GM21447 (cell line): Measurements from ENCODE around the gene OGDHL.
"Not testable (repeated sequence)": the region's sequence is repeated elsewhere in the genome, so short reads cannot be mapped to it uniquely, and the experiment has no call there.

ENCODE experiments used
- ATAC-seq: cut with Tn5 transposase; IDR thresholded peaks from one replicate; pipeline ENCODE4 v1.9.1; 2021; ENCODE audit not compliant: unreplicated experiment

OGDHL gene

DNA sequence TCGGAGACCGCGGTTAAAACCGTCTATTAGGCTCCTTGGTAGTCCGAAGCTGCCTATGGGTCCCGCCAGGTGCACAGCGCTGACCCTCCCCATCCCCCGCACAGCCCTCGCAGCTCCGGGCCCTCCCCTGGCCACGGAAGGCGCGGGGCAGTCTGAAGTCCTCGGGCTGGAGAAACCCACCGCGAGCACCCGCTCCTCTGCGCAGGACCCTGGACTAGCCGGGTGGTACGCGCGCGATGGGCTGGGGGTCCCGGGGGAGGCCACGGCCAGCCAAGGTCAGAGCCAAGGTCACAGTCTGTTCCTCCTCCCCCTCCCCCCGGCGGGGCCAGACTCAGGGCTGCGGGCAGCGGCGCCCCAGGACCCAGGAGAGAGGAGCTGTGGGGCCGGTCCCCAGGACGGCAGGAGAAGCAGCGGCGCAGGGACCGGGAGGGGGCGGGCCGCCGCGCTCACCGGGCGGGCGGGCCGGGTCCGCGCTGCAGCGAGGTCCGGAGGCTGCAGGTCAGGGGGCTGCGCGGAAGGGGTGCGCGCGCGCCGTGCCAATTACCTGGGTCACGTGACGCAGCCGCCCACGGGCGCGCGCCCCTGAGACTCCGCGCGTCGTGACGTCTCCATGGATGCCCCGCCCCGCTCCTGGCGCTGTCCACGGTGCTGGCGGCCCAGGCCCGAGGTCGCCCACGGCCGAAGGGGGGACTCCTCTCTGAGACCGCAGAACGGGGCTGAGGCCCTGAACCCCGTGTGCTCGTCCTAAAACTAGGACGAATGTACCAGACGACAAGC is at the start of gene OGDHL:
Gene OGDHL, minus strand, starts transcription at position 535 of the 777 bp plus-strand sequence. CDS start 3,731 bp downstream, outside the sequence.
- no peak for ATAC-seq

DNA sequence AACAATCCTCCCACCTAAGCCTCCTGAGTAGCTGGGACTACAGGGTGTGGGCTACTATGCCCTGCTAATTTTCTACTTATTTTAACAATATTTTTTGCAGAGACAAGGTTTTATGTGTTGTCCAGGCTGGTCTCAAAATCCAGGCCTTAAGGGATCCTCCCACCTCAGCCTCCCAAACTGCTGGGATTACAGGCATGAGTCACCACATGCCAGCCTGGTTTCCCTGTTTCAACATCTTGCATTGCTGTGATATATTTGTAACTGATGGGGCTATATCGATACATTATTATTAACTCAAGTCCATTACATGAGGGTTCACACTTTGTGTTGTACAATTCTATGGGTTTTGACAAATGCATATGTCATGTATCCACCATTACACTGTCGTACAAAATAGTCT is 41.9 kb upstream of the OGDHL start:
- no peak for ATAC-seq

DNA sequence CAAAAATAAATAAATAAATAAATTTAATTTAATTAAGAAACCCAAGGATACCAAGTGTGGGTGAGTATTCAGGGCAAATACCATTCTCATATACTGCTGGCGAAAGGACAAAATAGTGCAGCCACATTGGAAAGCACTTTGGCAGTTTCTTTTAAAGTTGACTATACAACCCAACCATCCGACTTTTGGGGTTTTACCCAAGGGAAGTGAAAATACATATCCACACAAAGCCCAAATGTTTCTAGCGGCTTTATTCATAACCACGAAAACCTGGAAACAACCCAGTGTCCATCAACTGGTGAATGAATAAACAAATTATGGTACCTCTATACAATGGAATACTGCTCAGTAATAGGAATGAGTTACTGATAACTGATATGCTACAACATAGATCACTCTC is 36.2 kb upstream of the OGDHL start:
- no peak for ATAC-seq

GRCh38 chr10:49791100-49791499 is 29.0 kb upstream of the OGDHL start:
- no peak for ATAC-seq

DNA sequence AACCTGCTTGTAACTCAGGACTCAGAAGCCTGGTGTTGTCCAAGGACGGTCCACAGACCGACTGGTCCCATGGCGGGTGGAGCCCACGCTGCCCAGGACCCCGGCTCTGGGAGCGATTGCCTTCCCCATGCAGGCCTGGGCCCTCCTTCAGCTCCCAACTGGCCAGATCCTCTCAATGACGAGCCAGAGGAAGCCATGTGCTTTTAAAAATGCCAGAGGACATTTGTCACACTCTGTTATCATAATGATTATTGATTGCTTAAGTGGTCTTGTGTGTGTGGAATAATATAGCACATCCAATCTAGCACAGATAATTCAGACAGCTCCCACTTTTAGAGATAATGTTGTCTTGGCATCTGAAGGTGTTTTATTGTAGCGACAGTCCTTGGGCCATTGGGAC is 22.6 kb upstream of the OGDHL start:
- no peak for ATAC-seq

- ATAC-seq: no peak
Measured at GRCh38 chr10:49783645-49784044, 21.5 kb upstream of the OGDHL start.

- no peak for ATAC-seq
Measured at GRCh38 chr10:49781247-49781646, 19.1 kb upstream of the OGDHL start.

DNA sequence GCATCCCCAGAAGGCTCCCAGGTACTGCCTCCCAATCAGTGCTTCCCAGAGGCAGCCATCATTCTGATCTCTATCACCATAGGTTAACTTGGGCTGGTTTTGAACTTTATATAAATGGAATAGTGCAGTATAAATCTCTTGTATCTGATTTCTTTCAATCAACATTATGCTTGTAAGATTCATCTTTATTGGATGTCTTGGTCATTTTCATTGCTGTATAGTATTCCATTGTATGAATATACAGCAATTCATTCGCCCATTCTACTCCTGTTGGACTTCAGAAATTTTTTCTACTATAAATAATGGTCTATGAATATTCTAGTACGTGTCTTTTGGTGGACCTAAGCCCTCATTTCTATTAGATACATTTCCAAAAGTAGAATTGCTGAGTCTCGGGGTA is 16.1 kb upstream of the OGDHL start:
- no peak for ATAC-seq

- ATAC-seq: no peak
Measured at GRCh38 chr10:49776851-49777250, 14.7 kb upstream of the OGDHL start.

GRCh38 chr10:49775014-49775413 is 12.9 kb upstream of the OGDHL start:
- ATAC-seq: no peak

DNA sequence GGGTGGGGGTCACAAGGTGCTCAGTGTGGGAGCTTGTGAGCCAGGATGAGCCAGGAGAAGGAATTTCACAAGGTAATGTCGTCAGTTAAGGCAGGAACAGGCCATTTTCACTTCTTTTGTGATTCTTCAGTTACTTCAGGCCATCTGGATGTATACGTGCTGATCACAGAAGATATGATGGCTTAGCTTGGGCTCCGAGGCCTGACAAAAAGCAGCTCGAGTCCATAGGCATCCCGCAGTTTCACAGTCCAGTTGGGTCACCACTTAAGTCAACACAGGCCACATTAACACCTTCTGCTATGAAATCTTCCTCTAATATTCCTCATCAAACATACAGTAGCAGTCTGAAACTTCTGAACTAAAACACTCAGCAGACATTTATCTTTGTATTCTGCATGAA is 10.8 kb upstream of the OGDHL start:
- not testable (repeated sequence) for ATAC-seq

DNA sequence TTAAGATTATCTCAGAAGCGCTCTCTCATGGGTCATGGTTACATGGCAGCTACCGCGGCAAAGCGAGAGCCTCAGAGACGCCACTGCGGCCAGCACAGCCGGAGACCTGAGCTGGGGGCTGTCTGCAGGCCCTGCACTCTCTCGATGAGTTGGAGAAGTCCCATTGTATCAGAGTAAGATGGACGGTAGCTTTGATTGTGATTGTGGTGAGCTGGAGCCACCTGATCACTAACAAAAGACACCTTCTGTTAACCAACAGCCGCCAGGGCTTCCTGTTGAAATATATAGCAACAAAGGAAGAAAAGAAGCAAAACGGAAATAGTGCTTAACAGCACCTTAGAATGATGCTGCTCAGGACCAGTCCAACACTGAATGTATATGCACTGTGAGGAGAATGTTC is 8.9 kb upstream of the OGDHL start:
- ATAC-seq: not testable (repeated sequence)

- no peak for ATAC-seq
Measured at GRCh38 chr10:49769692-49770091, 7.6 kb upstream of the OGDHL start.

DNA sequence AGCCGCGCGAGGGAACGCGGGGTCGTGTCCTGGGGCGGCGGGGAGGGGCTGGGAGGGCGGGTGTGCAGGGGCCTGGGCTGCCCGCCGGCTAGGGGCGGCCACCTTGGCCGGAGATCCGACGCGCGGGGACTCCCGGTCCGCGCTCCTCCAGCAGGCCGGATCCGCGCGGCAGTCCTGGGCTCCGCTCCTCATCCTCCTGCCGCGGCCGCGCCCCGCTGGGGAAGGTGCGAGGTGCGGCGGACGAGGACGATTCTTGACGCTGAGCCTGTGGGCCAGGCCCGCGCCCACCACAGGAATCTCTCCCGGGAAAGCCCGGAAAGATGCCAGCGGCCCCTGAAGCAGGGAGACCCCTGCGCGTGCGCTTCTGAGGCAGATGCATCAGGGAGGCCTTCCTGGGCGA is 6.6 kb upstream of the OGDHL start:
- ATAC-seq: no peak

- ATAC-seq: no peak
Measured at GRCh38 chr10:49768329-49768728, 6.2 kb upstream of the OGDHL start.

- no peak for ATAC-seq
Measured at GRCh38 chr10:49767752-49768151, 5.6 kb upstream of the OGDHL start.

DNA sequence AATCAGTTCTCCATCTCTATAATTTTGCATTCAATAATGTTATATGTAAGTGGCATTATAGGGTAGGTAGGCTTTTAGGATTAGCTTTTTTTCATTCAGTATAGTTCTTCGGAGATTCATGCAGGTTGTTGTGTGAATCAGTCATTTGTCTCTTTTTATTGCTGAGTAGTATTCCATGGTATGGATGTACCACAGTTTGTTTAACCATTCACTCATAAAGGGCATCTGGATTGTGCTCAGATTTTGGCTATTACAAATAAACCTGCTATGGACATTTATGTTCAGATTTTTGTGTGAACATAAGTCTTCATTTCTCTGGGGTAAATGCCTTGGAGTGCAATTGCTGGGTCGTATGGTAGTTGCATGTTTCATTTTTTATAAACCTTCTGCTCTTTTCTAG is 4.4 kb upstream of the OGDHL start:
- no peak for ATAC-seq

GRCh38 chr10:49762566-49762877 is 399 bp upstream of the OGDHL start:
- no peak for ATAC-seq

DNA sequence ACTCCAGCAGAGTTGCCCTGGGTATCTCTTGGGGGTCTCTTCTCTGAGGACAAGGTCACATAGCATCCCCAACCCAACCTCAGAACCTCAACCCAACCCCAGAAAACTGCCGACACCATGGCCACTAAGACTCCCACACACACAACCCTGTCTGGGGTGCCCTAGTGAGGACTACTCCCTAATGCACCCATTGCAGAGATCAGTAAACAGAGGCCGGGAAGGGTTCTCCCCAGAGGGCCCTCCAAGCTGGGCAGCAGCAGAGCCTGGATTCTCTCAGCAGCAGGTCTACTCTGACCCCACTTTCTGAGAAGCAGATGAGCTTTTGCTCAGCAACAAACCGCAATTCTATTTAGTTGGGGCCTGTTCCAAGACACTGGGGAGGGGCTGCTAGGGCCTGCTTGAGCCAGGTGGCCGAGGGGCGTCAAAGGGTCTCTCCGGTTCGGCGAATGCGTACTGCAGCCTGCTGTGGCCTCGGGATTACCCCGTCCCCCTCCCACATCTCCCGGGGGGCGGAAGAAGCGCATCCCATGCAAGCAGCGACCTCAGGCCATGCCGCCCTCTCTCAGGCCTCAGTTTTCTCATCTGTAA is 828 bp downstream of the OGDHL start:
- ATAC-seq: no peak

- no peak for ATAC-seq
Measured at GRCh38 chr10:49760789-49761188, 1.3 kb downstream of the OGDHL start.

GRCh38 chr10:49759787-49760551 is 2.2 kb downstream of the OGDHL start:
- ATAC-seq: no peak

DNA sequence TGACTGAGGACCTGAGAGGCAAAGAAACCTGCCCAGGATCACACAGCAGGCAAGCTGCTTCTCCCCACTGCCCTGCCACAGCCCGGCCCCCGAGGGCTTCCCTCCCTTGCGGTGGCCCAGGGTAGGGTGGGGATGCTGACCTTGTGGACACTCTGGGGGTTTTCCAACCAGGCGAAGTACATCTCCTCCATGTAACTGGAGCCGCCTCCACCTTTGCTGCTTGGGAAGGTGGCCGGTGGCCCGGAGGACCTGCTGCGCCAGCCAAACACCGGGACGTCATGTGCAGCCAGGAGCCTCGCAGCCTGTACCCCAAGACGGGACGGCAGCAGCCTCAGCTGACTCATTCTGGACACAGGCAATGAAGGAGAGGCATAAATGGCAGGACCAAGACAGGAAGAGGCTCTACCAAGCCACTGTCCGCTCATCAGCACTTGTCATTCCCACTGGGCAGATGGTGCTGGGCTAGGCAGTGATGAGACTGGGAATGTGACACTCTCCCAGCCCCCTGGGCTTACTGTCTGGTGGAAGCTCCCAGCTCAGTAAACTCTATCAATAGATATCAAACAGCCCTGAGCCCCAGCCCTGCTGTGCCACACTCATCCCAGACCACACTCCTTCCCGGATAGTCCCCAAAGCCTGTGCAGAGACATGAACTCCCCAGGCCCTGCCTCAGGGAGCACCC is 3.7 kb downstream of the OGDHL start:
- no peak for ATAC-seq
